NCI-H2029 (cell line): Measurements from ENCODE around the gene SUSD1.
"Not testable (repeated sequence)": the region's sequence is repeated elsewhere in the genome, so short reads cannot be mapped to it uniquely, and the experiment has no call there.

ENCODE experiments used
- DNase-seq: peaks from one replicate; lab custom pipeline; 2025; lab: John Stamatoyannopoulos, UW

SUSD1 gene

GRCh38 chr9:112173489-112174221 lies 1.4 kb downstream of the SUSD1 start:
- DNase-seq: no peak

- DNase-seq: no peak
These were observed 4.1 kb downstream of the SUSD1 start for GRCh38 chr9:112170968-112171367.

- no peak for DNase-seq
These were observed 4.9 kb downstream of the SUSD1 start for GRCh38 chr9:112170235-112170634.

- no peak for DNase-seq
These were observed 5.7 kb downstream of the SUSD1 start for GRCh38 chr9:112169368-112169767.

GRCh38 chr9:112168197-112168596 lies 6.9 kb downstream of the SUSD1 start:
- no peak for DNase-seq

GRCh38 chr9:112166176-112167140 lies 8.6 kb downstream of the SUSD1 start:
- DNase-seq: no peak

- DNase-seq: no peak
These were observed 12.3 kb downstream of the SUSD1 start for GRCh38 chr9:112162621-112163413.

GRCh38 chr9:112159781-112160180 lies 15.3 kb downstream of the SUSD1 start:
- no peak for DNase-seq

- no peak for DNase-seq
These were observed 16.3 kb downstream of the SUSD1 start for GRCh38 chr9:112158656-112159367.

GRCh38 chr9:112157961-112158360 lies 17.1 kb downstream of the SUSD1 start:
- no peak for DNase-seq

- DNase-seq: no peak
These were observed 18.0 kb downstream of the SUSD1 start for GRCh38 chr9:112157087-112157486.

- no peak for DNase-seq
These were observed 25.9 kb downstream of the SUSD1 start for GRCh38 chr9:112149211-112149610.

- DNase-seq: no peak
These were observed 29.2 kb downstream of the SUSD1 start for GRCh38 chr9:112145886-112146285.

GRCh38 chr9:112144807-112145206 lies 30.3 kb downstream of the SUSD1 start:
- DNase-seq: no peak

- no peak for DNase-seq
These were observed 32.7 kb downstream of the SUSD1 start for GRCh38 chr9:112142420-112142819.

- no peak for DNase-seq
These were observed 34.2 kb downstream of the SUSD1 start for GRCh38 chr9:112140936-112141335.

GRCh38 chr9:112137066-112137465 lies 38.0 kb downstream of the SUSD1 start:
- DNase-seq: no peak

GRCh38 chr9:112135706-112136105 lies 39.4 kb downstream of the SUSD1 start:
- no peak for DNase-seq

- DNase-seq: not testable (repeated sequence)
These were observed 41.3 kb downstream of the SUSD1 start for GRCh38 chr9:112133806-112134205.

- no peak for DNase-seq
These were observed 42.7 kb downstream of the SUSD1 start for GRCh38 chr9:112132356-112132755.

GRCh38 chr9:112130997-112131396 lies 44.1 kb downstream of the SUSD1 start:
- no peak for DNase-seq

- no peak for DNase-seq
These were observed 44.8 kb downstream of the SUSD1 start for GRCh38 chr9:112130347-112130746.
